Measurements from ENCODE around the gene ADAMTS7. TPM values are rescaled to one million over a fixed set of nuclear protein-coding genes. Genes with fewer than 3 reads are reported as not detected.

Gene ADAMTS7
- total RNA-seq, 1 donor from 2014 or later, result 51.9 TPM

- DNase-seq (ENCODE audit: extremely low spot score, unreplicated experiment), result no peak
- Mint-ChIP-seq H3K36me3 (no peaks in the 10 kb centered on the region), H3K4me3 (no peak overlapping the region), H3K4me1 (ENCODE audit: unreplicated experiment) (peaks cover 12% of the 10 kb centered on the region), H3K27ac (no peak overlapping the region), H3K27me3 (peaks cover 9% of the 10 kb centered on the region), H3K9me3 (no peaks in the 10 kb centered on the region)
- TF ChIP-seq CTCF (conservative IDR thresholded peaks at IDR 0.05), result no peak
These were observed 25.9 kb upstream of the ADAMTS7 start for GRCh38 chr15:78837131-78837530.

GRCh38 chr15:78836333-78836732 is 25.1 kb upstream of the ADAMTS7 start:
- H3K4me1 Mint-ChIP-seq (ENCODE audit: unreplicated experiment), result peaks cover 11% of the 10 kb centered on the region
- no peak overlapping the region for H3K4me3 Mint-ChIP-seq
- H3K9me3 Mint-ChIP-seq, result no peaks in the 10 kb centered on the region
- TF ChIP-seq CTCF (conservative IDR thresholded peaks at IDR 0.05), result no peak
- H3K27ac Mint-ChIP-seq, result no peak overlapping the region
- DNase-seq (ENCODE audit: extremely low spot score, unreplicated experiment), result no peak
- H3K27me3 Mint-ChIP-seq, result peaks cover 9% of the 10 kb centered on the region
- H3K36me3 Mint-ChIP-seq, result no peaks in the 10 kb centered on the region

GRCh38 chr15:78831229-78832207 is 20.3 kb upstream of the ADAMTS7 start:
- Mint-ChIP-seq H3K9me3 (no peaks in the 10 kb centered on the region), H3K27ac (no peak overlapping the region), H3K27me3 (peaks cover 10% of the 10 kb centered on the region), H3K36me3 (no peaks in the 10 kb centered on the region), H3K4me1 (ENCODE audit: unreplicated experiment) (no peaks in the 10 kb centered on the region), H3K4me3 (no peak overlapping the region)
- DNase-seq (ENCODE audit: extremely low spot score, unreplicated experiment), result no peak
- TF ChIP-seq CTCF (conservative IDR thresholded peaks at IDR 0.05), result no peak

- H3K36me3 Mint-ChIP-seq, result no peaks in the 10 kb centered on the region
These were observed 19.4 kb upstream of the ADAMTS7 start for GRCh38 chr15:78830514-78831228.

GRCh38 chr15:78828920-78829319 is 17.7 kb upstream of the ADAMTS7 start:
- no peak for DNase-seq (ENCODE audit: extremely low spot score, unreplicated experiment)
- peaks cover 10% of the 10 kb centered on the region for H3K27me3 Mint-ChIP-seq
- no peak overlapping the region for H3K27ac Mint-ChIP-seq
- TF ChIP-seq CTCF (conservative IDR thresholded peaks at IDR 0.05), result no peak
- H3K4me3 Mint-ChIP-seq, result no peak overlapping the region
- no peaks in the 10 kb centered on the region for H3K9me3 Mint-ChIP-seq
- no peaks in the 10 kb centered on the region for H3K36me3 Mint-ChIP-seq
- H3K4me1 Mint-ChIP-seq (ENCODE audit: unreplicated experiment), result peaks cover 4% of the 10 kb centered on the region

More at GRCh38 chr15:78830514-78831228, 19.4 kb upstream of the ADAMTS7 start:
- H3K4me1 Mint-ChIP-seq (ENCODE audit: unreplicated experiment), result no peaks in the 10 kb centered on the region
- TF ChIP-seq CTCF (conservative IDR thresholded peaks at IDR 0.05), result no peak
- H3K9me3 Mint-ChIP-seq, result no peaks in the 10 kb centered on the region
- DNase-seq (ENCODE audit: extremely low spot score, unreplicated experiment), result no peak
- H3K4me3 Mint-ChIP-seq, result no peak overlapping the region
- H3K27me3 Mint-ChIP-seq, result peaks cover 10% of the 10 kb centered on the region
- no peak overlapping the region for H3K27ac Mint-ChIP-seq

All from type B pancreatic cell (in vitro differentiated cells).